ENCODE data around the gene RFXAP.

RFXAP gene

GRCh38 chr13:36818804-36819738 is at the start of gene RFXAP:
RFXAP (plus strand) TSS chr13:36819222; CDS start chr13:36819358, 136 bp downstream.
- H3K27ac ChIP-seq: peak within 1 kb of the TSS; percentile 77
- peak; percentile 76 for DNase-seq
- TF ChIP-seq CTCF (IDR thresholded peaks at IDR 0.05; ENCODE audit: low read depth, low read length): no peak
- peak within 1 kb of the TSS; percentile 69 for H3K4me3 ChIP-seq (ENCODE audit: low read depth, low read length)
- no peaks in the 10 kb centered on the region; the same call in 1 of the 2 replicates for H3K36me3 ChIP-seq
- H3K27me3 ChIP-seq (ENCODE audit: insufficient read depth, low read depth, severe bottlenecking): no peaks in the 10 kb centered on the region
- no peaks in the 10 kb centered on the region for H3K9me3 ChIP-seq (ENCODE audit: severe bottlenecking)

GRCh38 chr13:36769545-36769944 is 49.5 kb upstream of the RFXAP start:
- no peak for TF ChIP-seq CTCF (IDR thresholded peaks at IDR 0.05; ENCODE audit: low read depth, low read length)

DNA sequence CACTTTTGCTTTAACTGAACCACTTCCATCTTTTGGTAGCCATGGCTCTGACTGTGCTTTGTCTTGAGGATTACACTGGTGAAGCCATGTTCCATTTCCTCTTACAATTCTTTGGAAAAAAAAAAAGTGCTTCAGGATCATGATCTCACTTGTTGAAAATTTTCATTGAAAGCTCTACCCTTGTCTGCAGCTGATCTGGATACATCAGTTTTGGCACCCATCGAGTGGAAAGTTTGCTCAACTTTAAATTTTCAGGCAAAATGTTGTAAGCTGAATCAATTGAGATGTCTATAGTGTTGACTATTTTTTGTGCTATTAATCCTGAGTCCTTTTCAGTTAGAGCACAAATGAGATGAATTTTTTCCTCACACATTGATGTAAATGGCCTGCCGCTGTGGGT is 48.3 kb upstream of the RFXAP start:
- no peaks in the 10 kb centered on the region for H3K9me3 ChIP-seq (ENCODE audit: severe bottlenecking)
- no peaks in the 10 kb centered on the region for H3K27me3 ChIP-seq (ENCODE audit: insufficient read depth, low read depth, severe bottlenecking)
- no peak overlapping the region for H3K4me3 ChIP-seq (ENCODE audit: low read depth, low read length)
- no peaks in the 10 kb centered on the region for H3K36me3 ChIP-seq
- H3K27ac ChIP-seq: no peak overlapping the region
- no peak for TF ChIP-seq CTCF (IDR thresholded peaks at IDR 0.05; ENCODE audit: low read depth, low read length)
- DNase-seq: no peak

More at GRCh38 chr13:36769545-36769944, 49.5 kb upstream of the RFXAP start:
- no peak for DNase-seq
- H3K36me3 ChIP-seq: no peaks in the 10 kb centered on the region
- no peak overlapping the region for H3K27ac ChIP-seq
- no peak overlapping the region for H3K4me3 ChIP-seq (ENCODE audit: low read depth, low read length)
- no peaks in the 10 kb centered on the region for H3K9me3 ChIP-seq (ENCODE audit: severe bottlenecking)
- H3K27me3 ChIP-seq (ENCODE audit: insufficient read depth, low read depth, severe bottlenecking): no peaks in the 10 kb centered on the region

DNA sequence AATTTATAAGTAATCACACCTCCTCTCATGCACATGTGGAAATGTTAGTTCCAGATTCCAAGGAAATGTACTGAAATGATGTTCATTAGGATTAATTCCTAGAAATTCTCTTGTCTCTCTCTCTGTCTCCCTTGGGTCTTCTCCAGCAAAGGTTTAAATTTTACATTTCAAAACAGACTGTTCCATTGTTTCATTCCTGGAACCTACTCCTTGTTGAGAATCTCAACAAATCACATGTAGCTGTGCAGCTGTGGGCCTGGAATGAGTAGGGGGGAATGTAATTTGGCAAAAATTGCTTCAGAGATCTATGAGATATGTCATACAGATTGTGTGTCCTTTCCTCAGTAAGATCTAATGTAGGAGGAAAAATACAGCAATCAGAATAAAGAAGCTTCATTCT is 46.2 kb upstream of the RFXAP start:
- DNase-seq: no peak
- TF ChIP-seq CTCF (IDR thresholded peaks at IDR 0.05; ENCODE audit: low read depth, low read length): no peak
- Histone ChIP-seq H3K4me3 (ENCODE audit: low read depth, low read length) (no peak overlapping the region), H3K36me3 (no peaks in the 10 kb centered on the region), H3K9me3 (ENCODE audit: severe bottlenecking) (no peaks in the 10 kb centered on the region), H3K27ac (no peak overlapping the region), H3K27me3 (ENCODE audit: insufficient read depth, low read depth, severe bottlenecking) (no peaks in the 10 kb centered on the region)

- Histone ChIP-seq H3K27ac (no peak overlapping the region), H3K27me3 (ENCODE audit: insufficient read depth, low read depth, severe bottlenecking) (no peaks in the 10 kb centered on the region), H3K36me3 (no peaks in the 10 kb centered on the region), H3K9me3 (ENCODE audit: severe bottlenecking) (no peaks in the 10 kb centered on the region), H3K4me3 (ENCODE audit: low read depth, low read length) (no peak overlapping the region)
- TF ChIP-seq CTCF (IDR thresholded peaks at IDR 0.05; ENCODE audit: low read depth, low read length): no peak
- no peak for DNase-seq
Observed at GRCh38 chr13:36774931-36775330, 44.1 kb upstream of the RFXAP start.
